Activated T-cell treated with anti-CD3 and anti-CD28 coated beads, Interleukin-2, amount 50 U/mL, for 72 hours (primary cell): Measurements from ENCODE around the gene PANK3. TPM values are rescaled to one million over a fixed set of nuclear protein-coding genes. Genes with fewer than 3 reads are reported as not detected.
A peak's percentile ranks its signal among the peaks of the same experiment; 100 is the strongest.
"Not testable (repeated sequence)": the region's sequence is repeated elsewhere in the genome, so short reads cannot be mapped to it uniquely, and the experiment has no call there.

ENCODE experiments used
- ATAC-seq, 2 donors: fragments of 150-1000 bp; cut with Tn5 transposase; replicated peaks in 1 of 2; 2 replicates each; pipeline ENCODE4 v1.10.0; 2021; ENCODE audit warnings: moderate library complexity in 2 of 2, mild to moderate bottlenecking in 1 of 2
- DNase-seq, 2 donors: peaks; one replicate each; pipeline ENCODE4 v3.0.0; 2021 to 2022; ENCODE audit warnings: mixed read lengths in 1 of 2
- H3K27ac Mint-ChIP-seq: one replicate; pipeline ENCODE4 v1.8.0; 2022; ENCODE audit warnings: mild to moderate bottlenecking, moderate library complexity, mixed read lengths
- H3K27me3 Mint-ChIP-seq: one replicate; pipeline ENCODE4 v1.8.0; 2022; ENCODE audit warnings: low read depth, mixed read lengths
- H3K36me3 Mint-ChIP-seq, 2 donors: one replicate each; pipeline ENCODE4 v1.8.0; 2022; ENCODE audit warnings: mixed read lengths in 2 of 2, mild to moderate bottlenecking in 1 of 2; ENCODE audit not compliant: insufficient read depth in 2 of 2
- H3K4me1 Mint-ChIP-seq: one replicate; pipeline ENCODE4 v1.8.0; 2022; ENCODE audit warnings: low read depth, mixed read lengths
- H3K4me3 Mint-ChIP-seq, 2 donors: one replicate each; pipeline ENCODE4 v1.8.0; 2022; ENCODE audit warnings: mild to moderate bottlenecking in 2 of 2, mixed read lengths in 2 of 2, moderate library complexity in 2 of 2
- H3K9me3 Mint-ChIP-seq, 2 donors: one replicate each; pipeline ENCODE4 v1.8.0; 2022; ENCODE audit warnings: mixed read lengths in 2 of 2
- total RNA-seq, 2 donors: library from RNA; stranded (reverse); gene quantifications; one replicate each; pipeline ENCODE4 v1.2.3, GENCODE V29; 2022

PANK3 gene
- total RNA-seq, 2 donors from 2014 or later: 48.6 to 52.3 TPM

DNA sequence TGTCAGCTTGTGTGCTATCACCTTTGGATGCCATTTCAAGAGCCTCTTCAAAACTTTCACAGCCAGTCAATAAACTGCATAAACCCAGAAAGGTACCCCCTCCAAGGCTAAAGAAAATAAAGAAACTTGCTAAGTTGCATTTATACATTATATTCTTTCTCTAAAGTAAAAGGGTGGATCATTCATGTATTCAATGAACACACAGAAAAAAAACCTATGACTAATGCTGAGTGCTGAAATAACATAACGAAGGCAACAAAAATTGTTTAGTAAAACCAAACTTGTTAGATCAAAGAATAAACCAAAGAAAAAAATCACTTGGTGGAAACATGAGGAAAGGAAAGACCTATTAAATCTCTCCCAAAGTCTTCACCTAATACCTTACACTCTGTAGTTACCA is 15.2 kb downstream of the PANK3 start:
- Mint-ChIP-seq H3K27me3 (no peaks in the 10 kb centered on the region), H3K36me3 (peaks cover 6 to 19% of the 10 kb centered on the region in 2 donors), H3K9me3 (no peaks in the 10 kb centered on the region), H3K27ac (no peak overlapping the region), H3K4me1 (no peaks in the 10 kb centered on the region), H3K4me3 (no peak overlapping the region)
- ATAC-seq (no peak), DNase-seq (no peak)

GRCh38 chr5:168562279-168562678 is 16.9 kb downstream of the PANK3 start:
- Mint-ChIP-seq H3K36me3 (peaks cover 4 to 18% of the 10 kb centered on the region in 2 donors), H3K27ac (no peak overlapping the region)

GRCh38 chr5:168557389-168557788 is 21.8 kb downstream of the PANK3 start:
- no peak for ATAC-seq

More at GRCh38 chr5:168562279-168562678, 16.9 kb downstream of the PANK3 start:
- Mint-ChIP-seq H3K4me3 (no peak overlapping the region), H3K9me3 (no peaks in the 10 kb centered on the region), H3K27me3 (no peaks in the 10 kb centered on the region), H3K4me1 (no peaks in the 10 kb centered on the region)
- DNase-seq: no peak
- ATAC-seq: no peak

GRCh38 chr5:168553377-168554130 is 25.6 kb downstream of the PANK3 start:
- H3K9me3 Mint-ChIP-seq: no peaks in the 10 kb centered on the region
- no peak overlapping the region for H3K27ac Mint-ChIP-seq
- no peak for DNase-seq
- no peak overlapping the region for H3K4me3 Mint-ChIP-seq
- ATAC-seq: peak in 1 of 2 donors; percentile 42
- H3K4me1 Mint-ChIP-seq: no peaks in the 10 kb centered on the region
- peaks cover 6 to 36% of the 10 kb centered on the region in 2 donors for H3K36me3 Mint-ChIP-seq
- no peaks in the 10 kb centered on the region for H3K27me3 Mint-ChIP-seq

More at GRCh38 chr5:168557389-168557788, 21.8 kb downstream of the PANK3 start:
- Mint-ChIP-seq H3K4me3 (no peak overlapping the region), H3K27ac (no peak overlapping the region), H3K36me3 (peaks cover 9 to 36% of the 10 kb centered on the region in 2 donors), H3K27me3 (no peaks in the 10 kb centered on the region), H3K9me3 (no peaks in the 10 kb centered on the region), H3K4me1 (no peaks in the 10 kb centered on the region)
- no peak for DNase-seq

- no peak for ATAC-seq
- Mint-ChIP-seq H3K36me3 (peaks cover 10 to 37% of the 10 kb centered on the region in 2 donors), H3K9me3 (peaks cover 2% of the 10 kb centered on the region in 2 donors), H3K4me1 (no peaks in the 10 kb centered on the region), H3K27me3 (no peaks in the 10 kb centered on the region), H3K27ac (no peak overlapping the region), H3K4me3 (no peak overlapping the region)
- DNase-seq: no peak
Measured at GRCh38 chr5:168552146-168552545, 27.0 kb downstream of the PANK3 start.

DNA sequence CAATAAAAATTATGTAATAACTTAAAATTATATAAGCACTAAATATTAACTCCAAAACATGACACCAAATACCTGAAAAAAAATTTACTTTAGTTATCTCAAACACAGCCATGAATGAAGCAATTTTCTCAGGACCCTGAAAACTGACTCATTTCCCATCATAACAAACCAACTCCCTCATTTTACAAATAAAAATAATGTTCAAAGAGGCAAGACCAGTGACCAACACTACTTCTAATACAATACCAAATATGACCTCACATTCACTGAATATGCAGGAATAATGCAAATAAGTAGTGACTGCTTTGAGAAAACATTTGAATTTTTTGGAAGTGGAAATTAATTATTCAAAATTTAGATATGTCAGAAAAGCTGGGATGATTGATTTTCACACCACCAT is 28.5 kb downstream of the PANK3 start:
- peaks cover 2% of the 10 kb centered on the region in 2 donors for H3K9me3 Mint-ChIP-seq
- no peaks in the 10 kb centered on the region for H3K27me3 Mint-ChIP-seq
- H3K36me3 Mint-ChIP-seq: peaks cover 10 to 24% of the 10 kb centered on the region in 2 donors
- no peaks in the 10 kb centered on the region for H3K4me1 Mint-ChIP-seq
- ATAC-seq (no peak), DNase-seq (no peak)
- H3K4me3 Mint-ChIP-seq: no peak overlapping the region
- H3K27ac Mint-ChIP-seq: no peak overlapping the region

GRCh38 chr5:168549554-168549953 is 29.6 kb downstream of the PANK3 start:
- H3K27ac Mint-ChIP-seq: no peak overlapping the region
- peaks cover 10 to 24% of the 10 kb centered on the region in 2 donors for H3K36me3 Mint-ChIP-seq

GRCh38 chr5:168537176-168537575 is 42.0 kb downstream of the PANK3 start:
- peaks cover 2% of the 10 kb centered on the region in 2 donors for H3K9me3 Mint-ChIP-seq
- no peaks in the 10 kb centered on the region for H3K4me1 Mint-ChIP-seq
- no peaks in the 10 kb centered on the region for H3K36me3 Mint-ChIP-seq
- peaks cover 8% of the 10 kb centered on the region for H3K27me3 Mint-ChIP-seq
- DNase-seq (no peak), ATAC-seq (no peak)
- H3K27ac Mint-ChIP-seq: no peak overlapping the region
- no peak overlapping the region for H3K4me3 Mint-ChIP-seq

More at GRCh38 chr5:168549554-168549953, 29.6 kb downstream of the PANK3 start:
- Mint-ChIP-seq H3K4me1 (no peaks in the 10 kb centered on the region), H3K27me3 (no peaks in the 10 kb centered on the region), H3K4me3 (no peak overlapping the region), H3K9me3 (peaks cover 2% of the 10 kb centered on the region in 2 donors)
- DNase-seq (no peak), ATAC-seq (no peak)

DNA sequence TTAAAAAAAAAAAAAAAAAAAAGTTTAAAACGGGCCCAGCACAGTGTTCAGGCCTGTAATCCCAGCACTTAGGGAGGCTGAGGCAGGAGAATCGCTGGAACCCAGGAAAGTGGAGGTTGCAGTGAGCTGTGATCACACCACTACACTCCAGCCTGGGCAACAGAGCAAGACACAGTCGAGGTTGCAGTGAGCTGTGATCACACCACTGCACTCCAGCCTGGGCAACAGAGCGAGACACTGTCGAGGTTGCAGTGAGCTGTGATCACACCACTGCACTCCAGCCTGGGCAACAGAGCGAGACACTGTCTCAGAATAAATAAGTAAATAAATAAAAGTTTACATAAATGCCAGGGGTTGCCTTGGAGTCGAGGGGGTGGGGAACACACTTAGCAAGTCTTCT is 44.8 kb downstream of the PANK3 start:
- H3K27ac Mint-ChIP-seq, DNase-seq, ATAC-seq, H3K36me3 Mint-ChIP-seq, H3K4me1 Mint-ChIP-seq, H3K4me3 Mint-ChIP-seq, H3K9me3 Mint-ChIP-seq: not testable (repeated sequence)
- peaks cover 31% of the 10 kb centered on the region for H3K27me3 Mint-ChIP-seq

GRCh38 chr5:168531987-168532864 is 46.9 kb downstream of the PANK3 start:
- H3K27me3 Mint-ChIP-seq: peaks cover 43% of the 10 kb centered on the region

GRCh38 chr5:168531191-168531590 is 48.0 kb downstream of the PANK3 start:
- H3K27me3 Mint-ChIP-seq: peaks cover 43% of the 10 kb centered on the region
- ATAC-seq (no peak), DNase-seq (no peak)
- peaks cover 0 to 4% of the 10 kb centered on the region in 2 donors for H3K9me3 Mint-ChIP-seq
- no peak overlapping the region for H3K27ac Mint-ChIP-seq
- peaks cover 8% of the 10 kb centered on the region for H3K4me1 Mint-ChIP-seq
- peaks cover 0 to 2% of the 10 kb centered on the region in 2 donors for H3K36me3 Mint-ChIP-seq
- no peak overlapping the region for H3K4me3 Mint-ChIP-seq

More at GRCh38 chr5:168531987-168532864, 46.9 kb downstream of the PANK3 start:
- H3K27ac Mint-ChIP-seq: no peak overlapping the region
- H3K36me3 Mint-ChIP-seq: peaks cover 0 to 2% of the 10 kb centered on the region in 2 donors
- no peak for ATAC-seq
- peaks cover 8% of the 10 kb centered on the region for H3K4me1 Mint-ChIP-seq
- peaks cover 0 to 4% of the 10 kb centered on the region in 2 donors for H3K9me3 Mint-ChIP-seq
- DNase-seq: no peak
- no peak overlapping the region for H3K4me3 Mint-ChIP-seq

- ATAC-seq (no peak), DNase-seq (no peak)
- no peak overlapping the region for H3K27ac Mint-ChIP-seq
- H3K4me1 Mint-ChIP-seq: peaks cover 8% of the 10 kb centered on the region
- H3K9me3 Mint-ChIP-seq: peaks cover 0 to 4% of the 10 kb centered on the region in 2 donors
- H3K27me3 Mint-ChIP-seq: peaks cover 43% of the 10 kb centered on the region
- H3K4me3 Mint-ChIP-seq: peak overlapping the region; percentile 68 to 70
- H3K36me3 Mint-ChIP-seq: peaks cover 0 to 2% of the 10 kb centered on the region in 2 donors
Measured at GRCh38 chr5:168530621-168531150, 48.5 kb downstream of the PANK3 start.
